ENCODE results near the gene ZNF195.
"Not testable (repeated sequence)": the region's sequence is repeated elsewhere in the genome, so short reads cannot be mapped to it uniquely, and the experiment has no call there.

Gene ZNF195

GRCh38 chr11:3346587-3346986 is 32.4 kb downstream of the ZNF195 start:
- no peak for DNase-seq

GRCh38 chr11:3345736-3346135 is 33.2 kb downstream of the ZNF195 start:
- DNase-seq = no peak

- DNase-seq = no peak
These were observed 34.4 kb downstream of the ZNF195 start for GRCh38 chr11:3344327-3345174.

- no peak for DNase-seq
These were observed 36.2 kb downstream of the ZNF195 start for GRCh38 chr11:3342709-3343108.

GRCh38 chr11:3341298-3341697 is 37.6 kb downstream of the ZNF195 start:
- DNase-seq = peak; percentile 56

- no peak for DNase-seq
These were observed 38.9 kb downstream of the ZNF195 start for GRCh38 chr11:3340025-3340424.

GRCh38 chr11:3339340-3339624 is 39.7 kb downstream of the ZNF195 start:
- DNase-seq = no peak

GRCh38 chr11:3338569-3339339 is 40.2 kb downstream of the ZNF195 start:
- DNase-seq = no peak

GRCh38 chr11:3336420-3336819 is 42.5 kb downstream of the ZNF195 start:
- not testable (repeated sequence) for DNase-seq

GRCh38 chr11:3333157-3333556 is 45.8 kb downstream of the ZNF195 start:
- not testable (repeated sequence) for DNase-seq

GRCh38 chr11:3331078-3331477 is 47.9 kb downstream of the ZNF195 start:
- not testable (repeated sequence) for DNase-seq

- DNase-seq = not testable (repeated sequence)
These were observed 48.9 kb downstream of the ZNF195 start for GRCh38 chr11:3330064-3330463.

GRCh38 chr11:3328503-3328902 is 50.4 kb downstream of the ZNF195 start:
- DNase-seq = not testable (repeated sequence)

- DNase-seq = not testable (repeated sequence)
These were observed 52.5 kb downstream of the ZNF195 start for GRCh38 chr11:3326450-3326849.

- not testable (repeated sequence) for DNase-seq
These were observed 54.2 kb downstream of the ZNF195 start for GRCh38 chr11:3324724-3325123.
